Panc1 (cell line): Measurements from ENCODE around the gene ADCY2. TPM values are rescaled to one million over a fixed set of nuclear protein-coding genes. Genes with fewer than 3 reads are reported as not detected.

Experiments
- ATAC-seq: fragments of 200-7000 bp; cut with Tn5 transposase; 2 replicates; pipeline ENCODE4 v1.9.1; 2020; ENCODE audit warnings: mild to moderate bottlenecking, moderate library complexity
- BruUV-seq: library from RNA; stranded (reverse); fragments of 400-500 nt; replicated peaks from 2 replicates; lab custom pipeline; 2021; lab: Mats Ljungman, UMichigan
- CTCF ChIA-PET: fragments of 300-600 bp; sonication (Branson Sonifier 250); formaldehyde crosslinking; loops from one replicate; lab custom pipeline; 2022; ENCODE audit warnings: antibody characterized with exemption; lab: Charles Lee
- POLR2A ChIA-PET: fragments of 300-600 bp; sonication (Branson Sonifier 250); formaldehyde crosslinking; loops from one replicate; lab custom pipeline; 2022; ENCODE audit warnings: antibody characterized with exemption; lab: Charles Lee
- DNase-seq: peaks from one replicate; pipeline ENCODE4 v3.0.0-alpha.2; 2010; ENCODE audit warnings: low read depth, low spot score
- H3K27ac ChIP-seq: 2 replicates; pipeline ENCODE4 v1.5.1; 2011; ENCODE audit warnings: mild to moderate bottlenecking, low read length, inconsistent platforms
- H3K27me3 ChIP-seq: fragments of 200-500 bp; sonication (Bioruptor generic); 2 replicates; pipeline ENCODE4 v1.6.0; 2014; ENCODE audit warnings: low read length, inconsistent platforms; ENCODE audit not compliant: control insufficient read depth, insufficient read depth
- H3K36me3 ChIP-seq: fragments of 200-500 bp; sonication (Bioruptor generic); 2 replicates; pipeline ENCODE4 v1.5.1; 2014; ENCODE audit warnings: inconsistent platforms, mild to moderate bottlenecking, low read length, moderate library complexity; ENCODE audit not compliant: control insufficient read depth, insufficient read depth
- H3K4me1 ChIP-seq: 2 replicates; pipeline ENCODE4 v1.5.1; 2011; ENCODE audit warnings: inconsistent platforms, mild to moderate bottlenecking, low read length, moderate library complexity; ENCODE audit not compliant: control insufficient read depth, insufficient read depth
- H3K4me3 ChIP-seq, 2 experiments: 2 replicates each; pipeline ENCODE4 v1.5.1; 2011 to 2012; ENCODE audit warnings: low read depth in 2 of 2, low read length in 2 of 2, mild to moderate bottlenecking in 2 of 2, inconsistent platforms in 1 of 2, moderate library complexity in 1 of 2
- H3K9me3 ChIP-seq: fragments of 200-500 bp; sonication (Bioruptor generic); 2 replicates; pipeline ENCODE4 v1.5.1; 2014; ENCODE audit warnings: low read depth, mild to moderate bottlenecking, inconsistent platforms, low read length, moderate library complexity; ENCODE audit not compliant: control insufficient read depth, insufficient read depth
- POLR2AphosphoS5 ChIP-seq: IDR thresholded peaks from 2 replicates; pipeline ENCODE4 v1.6.1; 2012; ENCODE audit warnings: mild to moderate bottlenecking, low read depth, low read length, moderate library complexity
- SIN3A ChIP-seq: IDR thresholded peaks from 2 replicates; pipeline ENCODE4 v1.6.1; 2012; ENCODE audit warnings: low read depth, mild to moderate bottlenecking, low read length, moderate library complexity, borderline replicate concordance; ENCODE audit not compliant: insufficient read depth
- TCF7L2 ChIP-seq: IDR thresholded peaks from 2 replicates; pipeline ENCODE4 v1.6.1; 2011; ENCODE audit warnings: mild to moderate bottlenecking, low read depth, low read length, inconsistent platforms
- in situ Hi-C: cut with HindIII; loops from 2 replicates; pipeline ENCODE4 v1.10.0; 2016; ENCODE audit warnings: low sequenced_read_pairs, low pct_unique_long_range_greater_than_20kb
- intact Hi-C: fragments of 100-400 bp; cut with micrococcal nuclease; formaldehyde crosslinking; loops from one replicate; pipeline ENCODE4 v1.10.0; 2022; ENCODE audit not compliant: unreplicated experiment
- total RNA-seq: library from RNA; stranded (reverse); gene quantifications from one replicate; pipeline ENCODE4 v1.2.1, GENCODE V29; 2021; ENCODE audit not compliant: unreplicated experiment
- TF ChIP-seq, protein P1 (sequence below), 2 experiments: IDR thresholded peaks; 2 replicates each; pipeline ENCODE4 v1.6.1; 2011 to 2012; ENCODE audit warnings: low read depth in 2 of 2, control low read depth in 1 of 2, low read length in 1 of 2, mild to moderate bottlenecking in 1 of 2, moderate library complexity in 1 of 2; ENCODE audit not compliant: insufficient read depth in 1 of 2
- TF ChIP-seq, protein P2 (sequence below): fragments of 450-650 bp; IDR thresholded peaks from 2 replicates; pipeline ENCODE4 v1.5.1; 2017; ENCODE audit warnings: mild to moderate bottlenecking

Gene ADCY2
- total RNA-seq, 1 experiment from 2014 or later, result 0.13 TPM

DNA sequence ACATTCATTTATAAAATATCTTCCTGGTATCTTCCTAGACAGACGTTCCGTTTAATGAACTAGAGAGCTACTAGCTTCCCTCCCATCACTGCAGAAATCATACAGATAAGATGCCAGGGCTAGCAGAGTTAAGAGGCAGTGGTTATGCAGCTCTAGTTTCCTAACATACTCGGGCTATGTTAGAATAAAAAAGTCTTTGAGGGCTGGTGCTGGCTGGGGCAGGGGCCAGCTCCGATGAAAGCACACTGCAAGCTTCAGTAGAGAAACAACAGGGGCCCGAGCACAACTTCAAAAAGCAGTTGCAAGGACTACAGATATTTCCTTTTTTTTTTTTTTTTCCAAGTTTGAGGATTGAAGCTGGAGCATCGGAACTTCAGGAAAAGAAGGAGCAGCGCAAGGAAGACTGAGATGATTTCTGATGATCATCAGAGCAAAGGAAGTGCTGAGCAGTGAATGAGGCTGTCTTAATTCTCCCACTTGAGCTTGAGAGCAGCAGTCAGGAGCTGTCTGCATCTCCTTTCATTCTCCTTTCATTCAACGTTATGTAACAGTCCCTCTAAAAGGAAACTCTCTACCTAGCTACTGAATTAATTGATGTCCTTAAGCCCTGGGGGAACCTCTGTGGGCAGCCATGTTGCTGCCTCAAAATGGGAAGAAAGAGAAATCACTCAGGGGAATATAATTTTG lies 47.6 kb upstream of the ADCY2 start:
- TF ChIP-seq, protein P1, sequence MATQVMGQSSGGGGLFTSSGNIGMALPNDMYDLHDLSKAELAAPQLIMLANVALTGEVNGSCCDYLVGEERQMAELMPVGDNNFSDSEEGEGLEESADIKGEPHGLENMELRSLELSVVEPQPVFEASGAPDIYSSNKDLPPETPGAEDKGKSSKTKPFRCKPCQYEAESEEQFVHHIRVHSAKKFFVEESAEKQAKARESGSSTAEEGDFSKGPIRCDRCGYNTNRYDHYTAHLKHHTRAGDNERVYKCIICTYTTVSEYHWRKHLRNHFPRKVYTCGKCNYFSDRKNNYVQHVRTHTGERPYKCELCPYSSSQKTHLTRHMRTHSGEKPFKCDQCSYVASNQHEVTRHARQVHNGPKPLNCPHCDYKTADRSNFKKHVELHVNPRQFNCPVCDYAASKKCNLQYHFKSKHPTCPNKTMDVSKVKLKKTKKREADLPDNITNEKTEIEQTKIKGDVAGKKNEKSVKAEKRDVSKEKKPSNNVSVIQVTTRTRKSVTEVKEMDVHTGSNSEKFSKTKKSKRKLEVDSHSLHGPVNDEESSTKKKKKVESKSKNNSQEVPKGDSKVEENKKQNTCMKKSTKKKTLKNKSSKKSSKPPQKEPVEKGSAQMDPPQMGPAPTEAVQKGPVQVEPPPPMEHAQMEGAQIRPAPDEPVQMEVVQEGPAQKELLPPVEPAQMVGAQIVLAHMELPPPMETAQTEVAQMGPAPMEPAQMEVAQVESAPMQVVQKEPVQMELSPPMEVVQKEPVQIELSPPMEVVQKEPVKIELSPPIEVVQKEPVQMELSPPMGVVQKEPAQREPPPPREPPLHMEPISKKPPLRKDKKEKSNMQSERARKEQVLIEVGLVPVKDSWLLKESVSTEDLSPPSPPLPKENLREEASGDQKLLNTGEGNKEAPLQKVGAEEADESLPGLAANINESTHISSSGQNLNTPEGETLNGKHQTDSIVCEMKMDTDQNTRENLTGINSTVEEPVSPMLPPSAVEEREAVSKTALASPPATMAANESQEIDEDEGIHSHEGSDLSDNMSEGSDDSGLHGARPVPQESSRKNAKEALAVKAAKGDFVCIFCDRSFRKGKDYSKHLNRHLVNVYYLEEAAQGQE (IDR thresholded peaks at IDR 0.05; ENCODE audit: insufficient read depth in 1 of 2, low read depth in 2 of 2, low read length in 1 of 2), result no peak
- TF ChIP-seq, protein P2, sequence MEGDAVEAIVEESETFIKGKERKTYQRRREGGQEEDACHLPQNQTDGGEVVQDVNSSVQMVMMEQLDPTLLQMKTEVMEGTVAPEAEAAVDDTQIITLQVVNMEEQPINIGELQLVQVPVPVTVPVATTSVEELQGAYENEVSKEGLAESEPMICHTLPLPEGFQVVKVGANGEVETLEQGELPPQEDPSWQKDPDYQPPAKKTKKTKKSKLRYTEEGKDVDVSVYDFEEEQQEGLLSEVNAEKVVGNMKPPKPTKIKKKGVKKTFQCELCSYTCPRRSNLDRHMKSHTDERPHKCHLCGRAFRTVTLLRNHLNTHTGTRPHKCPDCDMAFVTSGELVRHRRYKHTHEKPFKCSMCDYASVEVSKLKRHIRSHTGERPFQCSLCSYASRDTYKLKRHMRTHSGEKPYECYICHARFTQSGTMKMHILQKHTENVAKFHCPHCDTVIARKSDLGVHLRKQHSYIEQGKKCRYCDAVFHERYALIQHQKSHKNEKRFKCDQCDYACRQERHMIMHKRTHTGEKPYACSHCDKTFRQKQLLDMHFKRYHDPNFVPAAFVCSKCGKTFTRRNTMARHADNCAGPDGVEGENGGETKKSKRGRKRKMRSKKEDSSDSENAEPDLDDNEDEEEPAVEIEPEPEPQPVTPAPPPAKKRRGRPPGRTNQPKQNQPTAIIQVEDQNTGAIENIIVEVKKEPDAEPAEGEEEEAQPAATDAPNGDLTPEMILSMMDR, result no peak
- TF ChIP-seq SIN3A, result no peak
- no peak for TF ChIP-seq TCF7L2
- TF ChIP-seq POLR2AphosphoS5, result no peak
- Histone ChIP-seq H3K4me3 (no peak overlapping the region), H3K9me3 (no peaks in the 10 kb centered on the region), H3K27ac (no peak overlapping the region), H3K36me3 (no peaks in the 10 kb centered on the region), H3K27me3 (no peaks in the 10 kb centered on the region), H3K4me1 (no peaks in the 10 kb centered on the region)
- DNase-seq, result no peak
- ATAC-seq, result no peak
- in situ Hi-C loops, result no loop called here
- intact Hi-C loops, result no loop called here
- no TSS peak for BruUV-seq
- POLR2A ChIA-PET, result no interaction called here
- CTCF ChIA-PET, result no interaction called here

DNA sequence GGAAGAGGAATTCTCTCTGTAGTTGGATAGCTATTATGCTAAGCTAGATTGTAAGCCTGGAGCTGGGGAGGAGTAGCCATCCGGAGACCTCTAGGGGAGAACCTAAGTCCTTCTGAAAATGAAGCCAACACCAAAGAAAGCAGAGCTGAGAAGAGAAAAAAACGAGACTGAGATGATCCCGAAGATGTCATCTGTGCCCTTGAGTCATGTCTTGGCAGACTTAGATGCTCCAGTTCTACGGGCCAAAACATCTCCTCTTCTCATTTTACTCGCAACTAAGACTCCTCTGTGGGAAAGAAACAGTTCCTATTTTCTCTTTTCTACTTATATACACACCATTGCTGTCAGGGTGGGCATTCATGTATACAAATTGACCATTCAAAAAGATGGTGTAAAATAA lies 34.3 kb upstream of the ADCY2 start:
- H3K4me3 ChIP-seq, result no peak overlapping the region
- in situ Hi-C loops, result no loop called here
- no peak for DNase-seq
- H3K9me3 ChIP-seq, result 0 out of 2 replicates have a peak, but pooled peaks cover 2% of the 10 kb centered on the region
- H3K4me1 ChIP-seq, result no peaks in the 10 kb centered on the region
- no peak for ATAC-seq
- ChIA-PET POLR2A (no interaction called here), CTCF (no interaction called here)
- H3K27ac ChIP-seq, result no peak overlapping the region
- TF ChIP-seq TCF7L2 (no peak), POLR2AphosphoS5 (no peak), SIN3A (no peak)
- TF ChIP-seq, protein P1 (IDR thresholded peaks at IDR 0.05; ENCODE audit: insufficient read depth in 1 of 2, low read depth in 2 of 2, low read length in 1 of 2), result no peak
- TF ChIP-seq, protein P2, result no peak
- no peaks in the 10 kb centered on the region for H3K27me3 ChIP-seq
- BruUV-seq, result no TSS peak
- no peaks in the 10 kb centered on the region for H3K36me3 ChIP-seq
- intact Hi-C loops, result no loop called here
